Neural crest cell (in vitro differentiated cells): ENCODE data around the gene RFX3. TPM values are rescaled to one million over a fixed set of nuclear protein-coding genes. Genes with fewer than 3 reads are reported as not detected.

ENCODE experiments used
- DNase-seq: peaks from one replicate; pipeline ENCODE4 v3.0.0; 2021; ENCODE audit warnings: low read depth, mixed read lengths, low spot score
- H3K27ac Mint-ChIP-seq: one replicate; pipeline ENCODE4 v1.8.0; 2021; ENCODE audit warnings: mild to moderate bottlenecking, mixed read lengths; ENCODE audit not compliant: unreplicated experiment
- H3K27me3 Mint-ChIP-seq: 2 replicates; pipeline ENCODE4 v1.8.0; 2021; ENCODE audit warnings: low read depth, mild to moderate bottlenecking, mixed read lengths
- H3K36me3 Mint-ChIP-seq: 2 replicates; pipeline ENCODE4 v1.8.0; 2021; ENCODE audit warnings: low read depth, mild to moderate bottlenecking, mixed read lengths
- H3K4me1 Mint-ChIP-seq: 2 replicates; pipeline ENCODE4 v1.8.0; 2021; ENCODE audit warnings: mixed read lengths
- H3K4me3 Mint-ChIP-seq: one replicate; pipeline ENCODE4 v1.8.0; 2021; ENCODE audit warnings: mild to moderate bottlenecking, mixed read lengths
- H3K9me3 Mint-ChIP-seq: 2 replicates; pipeline ENCODE4 v1.8.0; 2021; ENCODE audit warnings: mixed read lengths
- total RNA-seq: library from RNA; stranded (reverse); gene quantifications from 2 replicates; pipeline ENCODE4 v1.2.1, GENCODE V29; 2021
- TF ChIP-seq, protein P1 (sequence below): fragments of 200-600 bp; sonication (generic); conservative IDR thresholded peaks from 2 replicates; pipeline ENCODE4 v1.5.0; 2021; ENCODE audit warnings: antibody characterized with exemption, mild to moderate bottlenecking

RFX3 gene
- total RNA-seq, 1 donor from 2014 or later, result 46.9 TPM

DNA sequence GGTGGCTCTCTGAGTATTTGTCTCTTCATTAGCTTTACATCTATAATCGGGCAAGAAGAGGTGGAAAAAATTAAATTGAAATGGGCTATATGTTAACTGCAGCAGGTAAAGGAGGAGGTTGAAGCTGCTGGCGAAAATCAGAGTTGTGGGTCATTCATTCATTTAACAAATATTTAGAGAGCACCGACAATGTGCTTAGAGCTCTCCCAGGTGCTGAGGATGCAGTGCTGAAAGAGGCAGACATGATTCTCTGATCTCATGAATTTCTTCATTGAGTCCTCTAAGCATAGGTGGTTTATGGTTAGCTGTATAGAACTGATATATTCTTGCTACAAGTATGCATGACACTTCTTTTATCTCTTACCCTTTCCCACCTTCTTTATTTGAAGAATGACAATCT is 243.4 kb downstream of the RFX3 start:
- Mint-ChIP-seq H3K4me3 (no peak overlapping the region), H3K27me3 (no peaks in the 10 kb centered on the region), H3K9me3 (no peaks in the 10 kb centered on the region), H3K36me3 (peaks cover 25% of the 10 kb centered on the region), H3K4me1 (no peaks in the 10 kb centered on the region), H3K27ac (no peak overlapping the region)
- TF ChIP-seq, protein P1, sequence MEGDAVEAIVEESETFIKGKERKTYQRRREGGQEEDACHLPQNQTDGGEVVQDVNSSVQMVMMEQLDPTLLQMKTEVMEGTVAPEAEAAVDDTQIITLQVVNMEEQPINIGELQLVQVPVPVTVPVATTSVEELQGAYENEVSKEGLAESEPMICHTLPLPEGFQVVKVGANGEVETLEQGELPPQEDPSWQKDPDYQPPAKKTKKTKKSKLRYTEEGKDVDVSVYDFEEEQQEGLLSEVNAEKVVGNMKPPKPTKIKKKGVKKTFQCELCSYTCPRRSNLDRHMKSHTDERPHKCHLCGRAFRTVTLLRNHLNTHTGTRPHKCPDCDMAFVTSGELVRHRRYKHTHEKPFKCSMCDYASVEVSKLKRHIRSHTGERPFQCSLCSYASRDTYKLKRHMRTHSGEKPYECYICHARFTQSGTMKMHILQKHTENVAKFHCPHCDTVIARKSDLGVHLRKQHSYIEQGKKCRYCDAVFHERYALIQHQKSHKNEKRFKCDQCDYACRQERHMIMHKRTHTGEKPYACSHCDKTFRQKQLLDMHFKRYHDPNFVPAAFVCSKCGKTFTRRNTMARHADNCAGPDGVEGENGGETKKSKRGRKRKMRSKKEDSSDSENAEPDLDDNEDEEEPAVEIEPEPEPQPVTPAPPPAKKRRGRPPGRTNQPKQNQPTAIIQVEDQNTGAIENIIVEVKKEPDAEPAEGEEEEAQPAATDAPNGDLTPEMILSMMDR, result no peak
- DNase-seq, result no peak

DNA sequence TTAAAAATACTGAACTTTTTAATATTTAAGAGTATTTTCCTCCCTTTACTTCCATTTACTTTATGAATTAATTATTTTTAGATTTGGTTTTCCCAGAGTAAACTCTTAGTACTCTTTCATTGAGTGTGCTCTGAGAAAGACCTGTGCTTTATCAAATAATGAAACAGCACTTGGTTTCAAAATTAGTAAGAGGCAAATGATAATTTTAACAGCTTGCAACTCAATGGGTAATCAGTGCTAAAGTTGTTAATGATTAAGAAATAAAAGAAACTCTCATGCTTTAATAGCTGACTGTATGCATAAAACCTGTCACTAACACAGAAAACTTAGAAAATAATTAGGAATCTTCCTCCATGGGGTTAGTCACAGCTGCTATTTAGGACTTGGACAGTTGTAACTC is 244.4 kb downstream of the RFX3 start:
- DNase-seq, result no peak
- Mint-ChIP-seq H3K4me1 (no peaks in the 10 kb centered on the region), H3K36me3 (peaks cover 19% of the 10 kb centered on the region), H3K9me3 (no peaks in the 10 kb centered on the region), H3K27me3 (no peaks in the 10 kb centered on the region), H3K27ac (no peak overlapping the region), H3K4me3 (no peak overlapping the region)
- TF ChIP-seq, protein P1, result no peak

- Mint-ChIP-seq H3K27me3 (no peaks in the 10 kb centered on the region), H3K27ac (no peak overlapping the region), H3K9me3 (no peaks in the 10 kb centered on the region), H3K4me3 (no peak overlapping the region), H3K36me3 (peaks cover 11% of the 10 kb centered on the region), H3K4me1 (no peaks in the 10 kb centered on the region)
- no peak for DNase-seq
- TF ChIP-seq, protein P1, result no peak
These were observed 248.6 kb downstream of the RFX3 start for GRCh38 chr9:3277200-3277599.

DNA sequence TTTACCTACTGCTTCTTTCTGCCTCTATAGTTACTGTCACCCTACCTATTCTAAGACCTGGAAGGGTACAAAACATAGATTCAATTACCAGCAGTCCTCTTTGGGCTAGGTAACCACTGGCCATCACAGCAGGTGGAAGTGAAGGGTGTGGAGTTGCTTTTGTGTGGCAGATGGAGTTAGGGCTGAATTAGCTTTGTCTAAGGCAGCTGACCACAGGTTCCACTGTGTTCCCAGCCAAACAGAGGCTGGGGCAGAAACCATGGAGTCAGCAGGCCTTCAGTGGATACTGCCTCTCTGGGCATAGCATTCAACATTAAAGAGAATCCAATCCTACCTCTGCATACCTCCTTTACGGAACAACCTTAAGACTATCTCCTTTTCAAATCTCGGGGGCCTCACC is 254.2 kb downstream of the RFX3 start:
- H3K4me3 Mint-ChIP-seq, result no peak overlapping the region
- H3K4me1 Mint-ChIP-seq, result no peaks in the 10 kb centered on the region
- no peaks in the 10 kb centered on the region for H3K27me3 Mint-ChIP-seq
- H3K27ac Mint-ChIP-seq, result no peak overlapping the region
- no peak for DNase-seq
- no peaks in the 10 kb centered on the region for H3K9me3 Mint-ChIP-seq
- TF ChIP-seq, protein P1, result no peak
- H3K36me3 Mint-ChIP-seq, result peaks cover 16% of the 10 kb centered on the region

DNA sequence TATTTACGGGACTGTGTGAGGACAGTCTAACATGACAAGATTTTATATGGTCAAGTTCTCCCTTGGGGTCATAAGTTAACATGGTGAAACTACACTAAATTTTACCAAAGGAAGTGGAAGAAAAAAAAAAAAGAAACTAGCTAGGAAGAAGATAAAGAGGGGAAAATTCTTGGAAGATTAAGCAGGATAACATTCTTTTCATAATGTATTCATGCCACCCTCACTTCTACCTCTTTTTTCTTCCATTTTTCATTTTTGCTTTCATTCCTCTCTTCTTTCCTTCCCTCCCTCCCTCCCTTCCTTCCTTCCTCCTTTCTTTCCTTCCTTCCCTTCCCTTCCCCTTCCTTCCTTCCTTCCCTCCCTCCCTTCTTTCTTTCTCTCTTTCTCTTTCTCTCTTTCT is 254.6 kb downstream of the RFX3 start:
- H3K4me3 Mint-ChIP-seq, result no peak overlapping the region
- H3K4me1 Mint-ChIP-seq, result no peaks in the 10 kb centered on the region
- no peak overlapping the region for H3K27ac Mint-ChIP-seq
- H3K36me3 Mint-ChIP-seq, result peaks cover 16% of the 10 kb centered on the region
- TF ChIP-seq, protein P1, result no peak
- no peak for DNase-seq
- H3K9me3 Mint-ChIP-seq, result no peaks in the 10 kb centered on the region
- H3K27me3 Mint-ChIP-seq, result no peaks in the 10 kb centered on the region

DNA sequence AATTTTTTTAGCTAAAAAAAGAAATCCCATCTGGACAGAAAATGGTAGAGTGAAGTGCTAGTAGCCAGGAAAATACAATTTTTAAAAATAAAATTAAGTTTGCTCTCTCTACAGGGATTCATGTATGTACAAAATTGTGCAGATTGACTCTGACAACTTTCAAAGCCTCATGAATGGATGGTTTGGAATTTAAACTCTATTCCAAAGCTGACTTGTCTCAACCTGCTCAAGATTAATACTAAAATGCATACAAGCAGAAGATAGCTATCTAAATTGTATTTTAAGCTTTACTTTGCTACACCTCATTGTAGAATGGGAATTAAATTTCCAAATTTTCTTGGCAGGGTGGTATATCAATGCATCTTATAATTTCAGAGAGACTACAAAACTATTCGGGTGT is 257.6 kb downstream of the RFX3 start:
- Mint-ChIP-seq H3K4me1 (no peaks in the 10 kb centered on the region), H3K27me3 (no peaks in the 10 kb centered on the region), H3K9me3 (no peaks in the 10 kb centered on the region), H3K36me3 (peaks cover 12% of the 10 kb centered on the region), H3K27ac (no peak overlapping the region), H3K4me3 (no peak overlapping the region)
- no peak for DNase-seq
- TF ChIP-seq, protein P1, result no peak
